Measurements from ENCODE around the gene SUN2. TPM values are rescaled to one million over a fixed set of nuclear protein-coding genes. Genes with fewer than 3 reads are reported as not detected.

Gene SUN2
- total and polyA plus RNA-seq, 5 donors from 2014 or later, result 260 to 454 (median 331) TPM

DNA sequence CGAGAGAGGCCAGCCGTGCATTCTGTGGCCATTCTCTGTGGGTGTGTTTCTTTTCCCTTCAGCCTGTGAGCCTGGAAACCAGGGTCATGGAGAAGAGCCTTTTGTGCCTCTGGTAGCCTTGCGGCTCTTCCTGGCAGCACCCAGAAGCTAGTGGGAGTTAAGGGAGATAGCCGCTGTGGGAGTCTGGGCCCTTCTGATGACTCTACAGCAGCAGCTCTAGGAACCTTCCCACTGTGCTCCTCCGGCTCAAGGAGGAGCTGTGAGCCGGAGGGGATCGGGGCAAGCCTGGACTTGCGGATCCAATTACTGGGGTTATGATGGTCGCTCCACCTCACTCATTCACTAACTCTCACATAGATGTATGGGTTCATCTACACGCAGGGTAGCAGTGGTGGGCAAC lies 39.5 kb downstream of the SUN2 start:
- no peak overlapping the region for H3K27ac Mint-ChIP-seq
- H3K4me1 Mint-ChIP-seq, result peaks cover 17 to 46% (median 41%) of the 10 kb centered on the region in 4 donors
- no peak for ATAC-seq (ENCODE audit: low read depth in 2 of 2)
- peaks cover 47% of the 10 kb centered on the region for H3K36me3 Mint-ChIP-seq
- Histone ChIP-seq H3K27ac (ENCODE audit: insufficient read depth, low read length, poor library complexity, severe bottlenecking) (no peak overlapping the region), H3K4me1 (ENCODE audit: control insufficient read depth, insufficient read depth, low read length, poor library complexity, severe bottlenecking) (peaks cover 13% of the 10 kb centered on the region), H3K9me3 (ENCODE audit: control insufficient read depth in 2 of 2, low read length in 2 of 2) (no peaks in the 10 kb centered on the region), H3K36me3 (ENCODE audit: control insufficient read depth, insufficient read depth, low read length) (peaks cover 69% of the 10 kb centered on the region), H3K4me3 (ENCODE audit: low read depth, low read length) (no peak overlapping the region), H3K27me3 (ENCODE audit: control insufficient read depth, insufficient read depth, low read length) (no peaks in the 10 kb centered on the region)
- H3K27me3 Mint-ChIP-seq, result no peaks in the 10 kb centered on the region
- H3K9me3 Mint-ChIP-seq, result peaks cover 0 to 2% (median 0%) of the 10 kb centered on the region in 7 donors
- H3K4me3 Mint-ChIP-seq, result no peak overlapping the region
- DNase-seq, result no peak

DNA sequence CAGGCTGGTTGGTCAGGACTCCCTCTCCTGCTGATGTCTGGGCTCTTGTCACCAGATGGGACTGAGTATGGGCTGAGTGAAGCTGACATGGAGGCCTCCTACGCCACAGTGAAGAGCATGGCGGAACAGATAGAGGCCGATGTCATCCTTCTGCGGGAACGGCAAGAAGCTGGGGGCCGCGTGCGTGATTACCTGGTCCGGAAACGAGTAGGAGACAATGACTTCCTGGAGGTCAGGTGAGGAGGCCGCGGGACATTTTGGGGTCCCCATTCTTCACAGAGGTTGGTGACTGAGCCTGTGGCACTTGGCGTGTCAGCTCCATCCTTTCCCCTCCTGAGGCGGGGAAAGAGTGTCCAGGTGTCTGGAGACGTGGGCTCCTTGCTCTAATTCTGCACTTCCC lies 39.9 kb downstream of the SUN2 start:
- no peaks in the 10 kb centered on the region for H3K27me3 Mint-ChIP-seq
- no peaks in the 10 kb centered on the region for H3K9me3 ChIP-seq (ENCODE audit: control insufficient read depth in 2 of 2, low read length in 2 of 2)
- peaks cover 0 to 2% (median 0%) of the 10 kb centered on the region in 7 donors for H3K9me3 Mint-ChIP-seq
- no peak overlapping the region for H3K4me3 Mint-ChIP-seq
- peaks cover 46% of the 10 kb centered on the region for H3K36me3 Mint-ChIP-seq
- peaks cover 20 to 51% (median 45%) of the 10 kb centered on the region in 4 donors for H3K4me1 Mint-ChIP-seq
- no peak overlapping the region for H3K4me3 ChIP-seq (ENCODE audit: low read depth, low read length)
- no peak for ATAC-seq (ENCODE audit: low read depth in 2 of 2)
- peak overlapping the region in 1 of 3 donors; percentile 89 for H3K27ac Mint-ChIP-seq
- H3K36me3 ChIP-seq (ENCODE audit: control insufficient read depth, insufficient read depth, low read length), result peaks cover 70% of the 10 kb centered on the region
- no peak overlapping the region for H3K27ac ChIP-seq (ENCODE audit: insufficient read depth, low read length, poor library complexity, severe bottlenecking)
- no peaks in the 10 kb centered on the region for H3K27me3 ChIP-seq (ENCODE audit: control insufficient read depth, insufficient read depth, low read length)
- DNase-seq, result no peak
- peaks cover 13% of the 10 kb centered on the region for H3K4me1 ChIP-seq (ENCODE audit: control insufficient read depth, insufficient read depth, low read length, poor library complexity, severe bottlenecking)

DNA sequence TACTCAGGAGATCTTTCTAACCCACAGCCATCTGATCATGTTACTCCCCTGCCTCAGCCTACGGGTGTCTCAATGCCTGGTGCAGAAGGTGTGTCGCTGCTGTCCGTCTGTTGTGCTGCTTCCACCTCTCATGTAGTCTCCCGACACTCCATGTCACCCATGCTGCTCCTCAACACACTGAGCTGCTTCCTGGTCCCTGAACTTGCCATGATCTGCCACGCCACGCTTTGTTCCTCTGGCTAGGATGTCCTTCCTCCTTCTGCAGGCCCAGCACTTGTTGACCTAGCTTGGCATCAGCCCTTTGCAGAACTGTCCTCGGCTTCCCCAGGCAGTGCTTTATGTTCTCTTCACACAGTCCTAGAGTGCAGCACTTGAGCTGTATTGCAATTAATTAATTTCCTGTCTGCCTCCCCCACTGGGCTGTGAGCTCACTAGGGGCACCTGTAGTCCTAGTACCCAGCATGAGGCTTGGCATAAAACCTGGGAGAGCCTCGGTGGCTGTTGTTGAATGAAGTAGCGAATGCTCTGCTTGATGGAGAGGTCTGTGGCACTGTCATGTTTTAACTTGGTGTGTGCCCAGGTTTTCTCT lies 40.5 kb downstream of the SUN2 start:
- no peak overlapping the region for H3K27ac ChIP-seq (ENCODE audit: insufficient read depth, low read length, poor library complexity, severe bottlenecking)
- peaks cover 46% of the 10 kb centered on the region for H3K36me3 Mint-ChIP-seq
- H3K9me3 Mint-ChIP-seq, result peaks cover 0 to 2% (median 0%) of the 10 kb centered on the region in 7 donors
- H3K27ac Mint-ChIP-seq, result peak overlapping the region in 2 of 3 donors; percentile 4 to 89
- H3K27me3 Mint-ChIP-seq, result no peaks in the 10 kb centered on the region
- no peak overlapping the region for H3K4me3 ChIP-seq (ENCODE audit: low read depth, low read length)
- no peak overlapping the region for H3K4me3 Mint-ChIP-seq
- H3K4me1 ChIP-seq (ENCODE audit: control insufficient read depth, insufficient read depth, low read length, poor library complexity, severe bottlenecking), result peaks cover 13% of the 10 kb centered on the region
- H3K27me3 ChIP-seq (ENCODE audit: control insufficient read depth, insufficient read depth, low read length), result no peaks in the 10 kb centered on the region
- H3K4me1 Mint-ChIP-seq, result peaks cover 20 to 56% (median 51%) of the 10 kb centered on the region in 4 donors
- H3K9me3 ChIP-seq (ENCODE audit: control insufficient read depth in 2 of 2, low read length in 2 of 2), result no peaks in the 10 kb centered on the region
- DNase-seq (no peak), ATAC-seq (ENCODE audit: low read depth in 2 of 2) (no peak)
- H3K36me3 ChIP-seq (ENCODE audit: control insufficient read depth, insufficient read depth, low read length), result peaks cover 70% of the 10 kb centered on the region

DNA sequence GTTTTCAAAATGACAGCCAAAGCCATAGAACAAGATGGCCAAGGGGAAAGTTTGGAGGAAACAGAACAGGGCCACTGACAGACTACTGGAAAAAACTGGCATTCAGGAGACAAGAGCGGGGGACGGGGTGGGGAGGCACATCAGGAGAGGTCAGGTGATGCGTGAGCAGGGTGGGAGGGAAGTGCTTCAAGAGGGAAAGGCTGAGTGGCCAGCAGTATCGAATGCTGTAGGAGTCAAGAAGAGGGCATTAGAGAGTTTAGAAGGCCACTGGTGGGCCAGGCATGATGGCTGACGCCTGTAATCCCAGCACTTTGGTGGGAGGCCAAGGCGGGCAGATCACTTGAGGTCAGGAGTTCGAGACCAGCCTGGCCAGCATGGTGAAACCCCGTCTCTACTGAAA lies 41.9 kb downstream of the SUN2 start:
- peak overlapping the region; percentile 32 to 89 (median 55) for H3K27ac Mint-ChIP-seq
- peaks cover 20 to 65% (median 57%) of the 10 kb centered on the region in 4 donors for H3K4me1 Mint-ChIP-seq
- ATAC-seq (ENCODE audit: low read depth in 2 of 2) (no peak), DNase-seq (no peak)
- peaks cover 74% of the 10 kb centered on the region for H3K36me3 ChIP-seq (ENCODE audit: control insufficient read depth, insufficient read depth, low read length)
- H3K27me3 Mint-ChIP-seq, result no peaks in the 10 kb centered on the region
- peaks cover 24% of the 10 kb centered on the region for H3K4me1 ChIP-seq (ENCODE audit: control insufficient read depth, insufficient read depth, low read length, poor library complexity, severe bottlenecking)
- H3K27ac ChIP-seq (ENCODE audit: insufficient read depth, low read length, poor library complexity, severe bottlenecking), result no peak overlapping the region
- peaks cover 46% of the 10 kb centered on the region for H3K36me3 Mint-ChIP-seq
- no peaks in the 10 kb centered on the region for H3K27me3 ChIP-seq (ENCODE audit: control insufficient read depth, insufficient read depth, low read length)
- peak overlapping the region in 1 of 4 donors; percentile 51 for H3K4me3 Mint-ChIP-seq
- H3K9me3 Mint-ChIP-seq, result peaks cover 0 to 2% (median 0%) of the 10 kb centered on the region in 7 donors
- H3K9me3 ChIP-seq (ENCODE audit: control insufficient read depth in 2 of 2, low read length in 2 of 2), result no peaks in the 10 kb centered on the region
- H3K4me3 ChIP-seq (ENCODE audit: low read depth, low read length), result no peak overlapping the region

DNA sequence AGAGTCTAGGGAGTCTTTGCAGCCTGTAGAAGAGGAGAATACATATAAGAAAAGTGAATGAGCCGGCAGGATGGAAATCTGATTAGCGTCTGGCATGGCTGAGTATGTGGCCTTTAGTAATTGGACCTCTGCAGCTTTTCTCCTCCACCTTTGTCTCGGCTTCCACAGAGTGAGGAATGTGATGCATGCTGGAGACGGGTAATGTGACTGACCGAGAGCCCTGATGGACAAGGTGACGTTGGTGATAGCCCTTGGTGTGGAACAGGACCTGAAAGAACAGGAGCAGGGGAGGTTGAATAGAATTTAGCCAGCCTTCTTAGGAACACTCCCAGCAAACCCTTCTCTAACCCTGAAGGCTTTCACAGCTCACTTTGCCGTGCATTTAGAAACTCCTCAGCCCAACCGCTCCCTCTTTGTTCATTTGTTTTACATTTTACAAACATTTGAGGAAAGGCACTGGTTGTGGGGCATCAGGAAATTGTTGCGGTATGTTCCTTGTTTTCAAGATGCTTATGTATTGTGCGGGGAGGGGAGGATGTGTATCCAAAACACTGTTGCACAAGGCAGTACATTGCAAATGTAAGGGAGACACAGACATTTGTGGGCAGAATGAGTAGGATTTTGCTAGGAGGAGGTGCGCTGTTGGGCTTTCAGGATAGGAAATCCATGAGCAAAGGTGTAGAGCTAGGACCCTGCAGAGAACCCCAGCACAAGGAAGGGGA lies 43.2 kb downstream of the SUN2 start:
- no peak for DNase-seq
- Mint-ChIP-seq H3K9me3 (peaks cover 0 to 2% (median 0%) of the 10 kb centered on the region in 7 donors), H3K4me1 (peaks cover 20 to 78% (median 69%) of the 10 kb centered on the region in 4 donors), H3K27ac (peak overlapping the region in 2 of 3 donors; percentile 57 to 89), H3K36me3 (peaks cover 35% of the 10 kb centered on the region), H3K27me3 (no peaks in the 10 kb centered on the region), H3K4me3 (peak overlapping the region in 1 of 4 donors; percentile 75)
- Histone ChIP-seq H3K4me3 (ENCODE audit: low read depth, low read length) (no peak overlapping the region), H3K9me3 (ENCODE audit: control insufficient read depth in 2 of 2, low read length in 2 of 2) (no peaks in the 10 kb centered on the region), H3K36me3 (ENCODE audit: control insufficient read depth, insufficient read depth, low read length) (peaks cover 62% of the 10 kb centered on the region), H3K4me1 (ENCODE audit: control insufficient read depth, insufficient read depth, low read length, poor library complexity, severe bottlenecking) (peaks cover 37% of the 10 kb centered on the region), H3K27me3 (ENCODE audit: control insufficient read depth, insufficient read depth, low read length) (no peaks in the 10 kb centered on the region), H3K27ac (ENCODE audit: insufficient read depth, low read length, poor library complexity, severe bottlenecking) (no peak overlapping the region)
- ATAC-seq (ENCODE audit: low read depth in 2 of 2), result no peak

DNA sequence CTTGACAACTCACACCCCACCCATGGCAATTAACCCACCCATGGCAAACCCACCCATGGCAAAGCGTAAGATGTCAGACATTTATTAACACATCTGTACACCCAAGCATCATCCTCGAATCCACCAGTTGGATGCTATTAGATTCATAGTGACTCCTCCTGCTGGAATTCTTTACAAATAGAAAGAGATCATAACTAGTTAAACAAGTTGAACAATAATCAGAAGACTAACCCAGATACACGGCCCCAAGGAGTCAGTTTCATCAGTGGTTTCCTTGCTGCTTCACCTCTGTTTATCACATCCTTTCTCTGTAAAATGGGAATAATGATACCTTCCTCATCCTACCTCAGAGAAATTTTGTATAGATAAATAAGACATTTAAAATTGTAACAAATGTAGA lies 44.9 kb downstream of the SUN2 start:
- H3K9me3 Mint-ChIP-seq, result peaks cover 0 to 2% (median 0%) of the 10 kb centered on the region in 7 donors
- H3K36me3 ChIP-seq (ENCODE audit: control insufficient read depth, insufficient read depth, low read length), result peaks cover 44% of the 10 kb centered on the region
- H3K27me3 Mint-ChIP-seq, result no peaks in the 10 kb centered on the region
- peaks cover 48% of the 10 kb centered on the region for H3K4me1 ChIP-seq (ENCODE audit: control insufficient read depth, insufficient read depth, low read length, poor library complexity, severe bottlenecking)
- H3K4me1 Mint-ChIP-seq, result peaks cover 28 to 83% (median 73%) of the 10 kb centered on the region in 4 donors
- peaks cover 23% of the 10 kb centered on the region for H3K36me3 Mint-ChIP-seq
- peak overlapping the region in 2 of 4 donors; percentile 15 to 40 for H3K4me3 Mint-ChIP-seq
- no peak overlapping the region for H3K4me3 ChIP-seq (ENCODE audit: low read depth, low read length)
- no peak for DNase-seq
- no peaks in the 10 kb centered on the region for H3K9me3 ChIP-seq (ENCODE audit: control insufficient read depth in 2 of 2, low read length in 2 of 2)
- H3K27me3 ChIP-seq (ENCODE audit: control insufficient read depth, insufficient read depth, low read length), result no peaks in the 10 kb centered on the region
- peak overlapping the region in 1 of 3 donors; percentile 72 for H3K27ac Mint-ChIP-seq
- ATAC-seq (ENCODE audit: low read depth in 2 of 2), result no peak
- no peak overlapping the region for H3K27ac ChIP-seq (ENCODE audit: insufficient read depth, low read length, poor library complexity, severe bottlenecking)

DNA sequence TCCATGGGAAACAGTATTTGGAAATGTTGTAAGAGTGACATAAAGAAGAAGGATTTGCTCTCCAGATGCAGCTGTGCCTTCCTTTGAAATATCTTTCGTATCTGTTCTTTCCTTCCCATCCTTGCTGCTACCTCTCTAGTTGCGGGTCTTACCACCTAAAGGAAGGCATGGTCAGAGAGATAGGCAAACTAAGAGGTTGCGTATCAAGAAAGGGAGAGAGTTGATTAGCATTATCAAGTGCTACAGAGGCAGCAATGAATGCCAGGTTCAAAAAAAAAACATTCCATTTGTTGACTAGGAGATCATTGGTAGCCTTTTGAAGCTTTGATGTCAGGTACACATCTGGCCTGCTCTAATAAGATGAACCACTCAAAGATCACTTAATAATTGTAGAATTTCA lies 45.4 kb downstream of the SUN2 start:
- Mint-ChIP-seq H3K4me1 (peaks cover 28 to 85% (median 71%) of the 10 kb centered on the region in 4 donors), H3K4me3 (peak overlapping the region in 2 of 4 donors; percentile 15 to 40), H3K36me3 (peaks cover 23% of the 10 kb centered on the region), H3K27ac (no peak overlapping the region), H3K27me3 (no peaks in the 10 kb centered on the region), H3K9me3 (peaks cover 0 to 2% (median 0%) of the 10 kb centered on the region in 7 donors)
- Histone ChIP-seq H3K27ac (ENCODE audit: insufficient read depth, low read length, poor library complexity, severe bottlenecking) (no peak overlapping the region), H3K27me3 (ENCODE audit: control insufficient read depth, insufficient read depth, low read length) (no peaks in the 10 kb centered on the region), H3K4me1 (ENCODE audit: control insufficient read depth, insufficient read depth, low read length, poor library complexity, severe bottlenecking) (peaks cover 48% of the 10 kb centered on the region), H3K4me3 (ENCODE audit: low read depth, low read length) (no peak overlapping the region), H3K9me3 (ENCODE audit: control insufficient read depth in 2 of 2, low read length in 2 of 2) (no peaks in the 10 kb centered on the region), H3K36me3 (ENCODE audit: control insufficient read depth, insufficient read depth, low read length) (peaks cover 39% of the 10 kb centered on the region)
- no peak for ATAC-seq (ENCODE audit: low read depth in 2 of 2)
- DNase-seq, result no peak
